Neuronal stem cell (in vitro differentiated cells): Measurements from ENCODE around the gene LOXHD1.
A peak's percentile ranks its signal among the peaks of the same experiment; 100 is the strongest.

Source experiments
- DNase-seq: peaks from one replicate; pipeline ENCODE4 v3.0.0-alpha.2; 2013; ENCODE audit warnings: low spot score
- H2AFZ ChIP-seq: one replicate; pipeline ENCODE4 v1.6.1; 2013; ENCODE audit warnings: mild to moderate bottlenecking, low read length, inconsistent platforms
- H2AK5ac ChIP-seq: 2 replicates; pipeline ENCODE4 v1.6.1; 2013; ENCODE audit warnings: low read depth, mild to moderate bottlenecking, inconsistent platforms, low read length, moderate library complexity, mixed read lengths
- H2BK120ac ChIP-seq: 2 replicates; pipeline ENCODE4 v1.6.1; 2013; ENCODE audit warnings: low read depth, mild to moderate bottlenecking, inconsistent platforms, low read length, moderate library complexity, mixed read lengths
- H2BK12ac ChIP-seq: one replicate; pipeline ENCODE4 v1.6.1; 2013; ENCODE audit warnings: low read length, inconsistent platforms
- H2BK15ac ChIP-seq: 2 replicates; pipeline ENCODE4 v1.6.1; 2013; ENCODE audit warnings: mild to moderate bottlenecking, low read length, inconsistent platforms, mixed read lengths
- H2BK5ac ChIP-seq: one replicate; pipeline ENCODE4 v1.6.1; 2013; ENCODE audit warnings: inconsistent platforms, mild to moderate bottlenecking, low read length, moderate library complexity
- H3K14ac ChIP-seq: one replicate; pipeline ENCODE4 v1.6.1; 2013; ENCODE audit warnings: low read length, inconsistent platforms
- H3K18ac ChIP-seq: 2 replicates; pipeline ENCODE4 v1.6.1; 2013; ENCODE audit warnings: low read length, inconsistent platforms
- H3K23ac ChIP-seq: 2 replicates; pipeline ENCODE4 v1.6.1; 2013; ENCODE audit warnings: low read depth, mild to moderate bottlenecking, mixed read lengths, low read length, inconsistent platforms; ENCODE audit not compliant: poor library complexity
- H3K27ac ChIP-seq: replicated peaks from 3 replicates; pipeline ENCODE4 v1.5.1; 2013; ENCODE audit warnings: low read length, inconsistent platforms
- H3K27me3 ChIP-seq, 3 experiments: 2 replicates each; pipeline ENCODE4 v1.6.1; 2013; ENCODE audit warnings: low read length in 3 of 3, mild to moderate bottlenecking in 2 of 3, inconsistent platforms in 1 of 3, low read depth in 1 of 3, mixed read lengths in 1 of 3, moderate library complexity in 1 of 3; ENCODE audit not compliant: control insufficient read depth in 3 of 3, insufficient read depth in 3 of 3
- H3K36me3 ChIP-seq, 2 donors: replicated peaks in 1 of 2; 2 replicates each; pipeline ENCODE4 v1.6.1; 2013; ENCODE audit warnings: low read length in 2 of 2; ENCODE audit not compliant: control insufficient read depth in 2 of 2, insufficient read depth in 2 of 2
- H3K4ac ChIP-seq: 2 replicates; pipeline ENCODE4 v1.6.1; 2013; ENCODE audit warnings: inconsistent platforms, mild to moderate bottlenecking, low read length, moderate library complexity
- H3K4me1 ChIP-seq, 2 donors: 1 replicate in 1 of 2; 2 replicates in 1 of 2; pipeline ENCODE4 v1.6.1; 2013; ENCODE audit warnings: low read length in 2 of 2, low read depth in 1 of 2; ENCODE audit not compliant: control insufficient read depth in 2 of 2, insufficient read depth in 1 of 2
- H3K4me2 ChIP-seq: one replicate; pipeline ENCODE4 v1.6.1; 2013; ENCODE audit warnings: mild to moderate bottlenecking, low read length, inconsistent platforms; ENCODE audit not compliant: insufficient read depth, poor library complexity, severe bottlenecking
- H3K4me3 ChIP-seq, 2 donors: 2 replicates each; pipeline ENCODE4 v1.5.1; 2013; ENCODE audit warnings: low read length in 2 of 2, mild to moderate bottlenecking in 2 of 2, inconsistent platforms in 1 of 2, moderate library complexity in 1 of 2
- H3K79me1 ChIP-seq: one replicate; pipeline ENCODE4 v1.6.1; 2013; ENCODE audit warnings: low read depth, mild to moderate bottlenecking, inconsistent platforms, low read length, moderate library complexity
- H3K9ac ChIP-seq: one replicate; pipeline ENCODE4 v1.6.1; 2013; ENCODE audit warnings: mild to moderate bottlenecking, low read depth, low read length, inconsistent platforms; ENCODE audit not compliant: poor library complexity
- H3K9me3 ChIP-seq, 2 donors: replicated peaks in 1 of 2; 2 replicates each; pipeline versions ENCODE3 to v1.6.1; 2013; ENCODE audit warnings: low read length in 2 of 2, mild to moderate bottlenecking in 2 of 2, inconsistent platforms in 1 of 2, low read depth in 1 of 2, mixed read lengths in 1 of 2, moderate library complexity in 1 of 2; ENCODE audit not compliant: control insufficient read depth in 2 of 2, insufficient read depth in 1 of 2
- H4K8ac ChIP-seq: one replicate; pipeline ENCODE4 v1.6.1; 2013; ENCODE audit warnings: low read depth, mild to moderate bottlenecking, inconsistent platforms, low read length, moderate library complexity
- H4K91ac ChIP-seq: one replicate; pipeline ENCODE4 v1.6.1; 2013; ENCODE audit warnings: low read length, low read depth, mild to moderate bottlenecking, inconsistent platforms; ENCODE audit not compliant: poor library complexity
- WGBS, 2 donors: extraction: QIAGEN DNeasy Blood & Tissue Kit; methylation state at CpG; one replicate each; pipeline ENCODE4 v1.1.7; 2013; ENCODE audit warnings: missing lambda C conversion rate in 2 of 2, mixed read lengths in 1 of 2; ENCODE audit not compliant: insufficient read length in 2 of 2, insufficient replicate concordance in 1 of 2; ENCODE audit errors: extremely low coverage in 2 of 2; 5-methylcytosine and 5-hydroxymethylcytosine counted together

The LOXHD1 gene

GRCh38 chr18:46565256-46565655, 91.8 kb downstream of the LOXHD1 start:
- Histone ChIP-seq H2AFZ (no peak overlapping the region), H3K27ac (no peak overlapping the region), H3K79me1 (no peaks in the 10 kb centered on the region), H2BK15ac (no peak overlapping the region), H4K8ac (no peak overlapping the region), H3K4ac (no peak overlapping the region), H3K9me3 (no peaks in the 10 kb centered on the region), H2BK5ac (no peak overlapping the region), H3K4me3 (no peak overlapping the region), H3K27me3 (peaks cover 0 to 34% (median 0%) of the 10 kb centered on the region in 3 experiments), H3K9ac (no peak overlapping the region), H2BK12ac (no peak overlapping the region), H3K18ac (no peak overlapping the region), H3K14ac (no peak overlapping the region), H3K23ac (no peak overlapping the region), H2BK120ac (no peak overlapping the region), H2AK5ac (no peak overlapping the region), H3K4me2 (no peak overlapping the region), H3K36me3 (no peaks in the 10 kb centered on the region), H3K4me1 (peaks cover 0 to 7% of the 10 kb centered on the region in 2 donors), H4K91ac (no peak overlapping the region)
- no CpG with 5 or more reads among the region's 5 CpGs for WGBS, 2 donors
- DNase-seq = no peak

- Histone ChIP-seq H3K18ac (no peak overlapping the region), H3K4ac (no peak overlapping the region), H2BK12ac (no peak overlapping the region), H3K79me1 (no peaks in the 10 kb centered on the region), H2BK15ac (no peak overlapping the region), H3K14ac (no peak overlapping the region), H3K23ac (no peak overlapping the region), H4K91ac (no peak overlapping the region), H3K4me1 (peaks cover 0 to 7% of the 10 kb centered on the region in 2 donors), H2BK5ac (no peak overlapping the region), H3K9me3 (no peaks in the 10 kb centered on the region), H3K4me3 (no peak overlapping the region), H2BK120ac (no peak overlapping the region), H3K4me2 (no peak overlapping the region), H4K8ac (no peak overlapping the region), H3K27ac (no peak overlapping the region), H3K36me3 (no peaks in the 10 kb centered on the region), H2AFZ (no peak overlapping the region), H3K27me3 (peaks cover 0 to 30% (median 0%) of the 10 kb centered on the region in 3 experiments), H2AK5ac (no peak overlapping the region), H3K9ac (no peak overlapping the region)
- DNase-seq = no peak
- WGBS, 2 donors = no CpG with 5 or more reads among the region's 4 CpGs
Observed at GRCh38 chr18:46563317-46563716, 93.7 kb downstream of the LOXHD1 start.

GRCh38 chr18:46562674-46563192, 94.3 kb downstream of the LOXHD1 start:
- DNase-seq = no peak
- Histone ChIP-seq H3K9ac (no peak overlapping the region), H3K4me3 (no peak overlapping the region), H2BK12ac (no peak overlapping the region), H2AK5ac (no peak overlapping the region), H3K36me3 (no peaks in the 10 kb centered on the region), H3K4ac (no peak overlapping the region), H3K27me3 (peaks cover 0 to 30% (median 0%) of the 10 kb centered on the region in 3 experiments), H2BK120ac (no peak overlapping the region), H3K4me2 (no peak overlapping the region), H2AFZ (no peak overlapping the region), H3K79me1 (no peaks in the 10 kb centered on the region), H4K91ac (no peak overlapping the region), H3K14ac (no peak overlapping the region), H2BK5ac (no peak overlapping the region), H3K23ac (no peak overlapping the region), H3K27ac (no peak overlapping the region), H3K9me3 (no peaks in the 10 kb centered on the region), H2BK15ac (no peak overlapping the region), H3K4me1 (peaks cover 0 to 7% of the 10 kb centered on the region in 2 donors), H4K8ac (no peak overlapping the region), H3K18ac (no peak overlapping the region)
- no CpG with 5 or more reads among the region's 12 CpGs for WGBS, 2 donors

- no peak for DNase-seq
- Histone ChIP-seq H3K27ac (no peak overlapping the region), H2BK15ac (no peak overlapping the region), H3K9ac (no peak overlapping the region), H2AFZ (no peak overlapping the region), H3K9me3 (no peaks in the 10 kb centered on the region), H3K14ac (no peak overlapping the region), H2BK12ac (no peak overlapping the region), H3K4ac (no peak overlapping the region), H3K18ac (no peak overlapping the region), H3K79me1 (no peaks in the 10 kb centered on the region), H3K36me3 (no peaks in the 10 kb centered on the region), H3K4me2 (no peak overlapping the region), H3K4me3 (no peak overlapping the region), H3K4me1 (peaks cover 0 to 7% of the 10 kb centered on the region in 2 donors), H4K8ac (no peak overlapping the region), H2BK5ac (peak overlapping the region; percentile 2), H3K27me3 (peaks cover 0 to 24% (median 0%) of the 10 kb centered on the region in 3 experiments), H2AK5ac (no peak overlapping the region), H3K23ac (no peak overlapping the region), H2BK120ac (no peak overlapping the region), H4K91ac (no peak overlapping the region)
- WGBS, 2 donors = no CpG with 5 or more reads among the region's 11 CpGs
Observed at GRCh38 chr18:46560671-46561045, 96.4 kb downstream of the LOXHD1 start.
